Measurements from ENCODE around the gene DLGAP1. TPM values are rescaled to one million over a fixed set of nuclear protein-coding genes. Genes with fewer than 3 reads are reported as not detected.

The DLGAP1 gene
- total and polyA plus RNA-seq, 4 donors, result 0.06 to 1.2 (median 0.17) TPM; not detected in 1

GRCh38 chr18:3594760-3595368 is 860.2 kb downstream of the DLGAP1 start:
- Histone ChIP-seq H3K27me3 (ENCODE audit: control insufficient read depth in 4 of 4, insufficient read depth in 4 of 4, low read length in 3 of 4) (no peaks in the 10 kb centered on the region), H3K27ac (ENCODE audit: low read depth in 1 of 2, low read length in 2 of 2) (peak overlapping the region; percentile 98 to 100), H3K9ac (ENCODE audit: low read depth in 1 of 2, low read length in 2 of 2) (peak overlapping the region; percentile 81 to 100), H3K36me3 (ENCODE audit: control insufficient read depth in 4 of 4, insufficient read depth in 3 of 4, low read depth in 1 of 4, low read length in 3 of 4) (no peaks in the 10 kb centered on the region), H3K9me3 (ENCODE audit: control insufficient read depth in 4 of 4, low read length in 3 of 4) (no peaks in the 10 kb centered on the region), H3K4me1 (ENCODE audit: control insufficient read depth in 4 of 4, insufficient read depth in 4 of 4, low read length in 3 of 4) (peaks cover 9 to 43% (median 22%) of the 10 kb centered on the region in 4 donors), H3K4me3 (ENCODE audit: low read depth in 1 of 3, low read length in 3 of 3) (peak overlapping the region; percentile 45 to 81 (median 77))
- WGBS, result 18% methylated on average over 8 of the region's 8 CpGs
- TF ChIP-seq GABPA (IDR thresholded peaks at IDR 0.05 in 1 of 2, conservative IDR thresholded peaks at IDR 0.05 in 1 of 2) (no peak), TAF1 (conservative IDR thresholded peaks at IDR 0.05) (peak; percentile 28), FOXA1 (IDR thresholded peaks at IDR 0.05) (no peak), HNF4G (IDR thresholded peaks at IDR 0.05) (no peak)
- DNase-seq (ENCODE audit: low spot score), result peak; percentile 62

- Histone ChIP-seq H3K27me3 (ENCODE audit: control insufficient read depth in 4 of 4, insufficient read depth in 4 of 4, low read length in 3 of 4) (no peaks in the 10 kb centered on the region), H3K36me3 (ENCODE audit: control insufficient read depth in 4 of 4, insufficient read depth in 3 of 4, low read depth in 1 of 4, low read length in 3 of 4) (no peaks in the 10 kb centered on the region), H3K27ac (ENCODE audit: low read depth in 1 of 2, low read length in 2 of 2) (peak overlapping the region; percentile 98 to 100), H3K9ac (ENCODE audit: low read depth in 1 of 2, low read length in 2 of 2) (peak overlapping the region; percentile 81 to 100), H3K4me3 (ENCODE audit: low read depth in 1 of 3, low read length in 3 of 3) (peak overlapping the region; percentile 45 to 83 (median 77)), H3K9me3 (ENCODE audit: control insufficient read depth in 4 of 4, low read length in 3 of 4) (no peaks in the 10 kb centered on the region), H3K4me1 (ENCODE audit: control insufficient read depth in 4 of 4, insufficient read depth in 4 of 4, low read length in 3 of 4) (peaks cover 9 to 43% (median 22%) of the 10 kb centered on the region in 4 donors)
- under 1% methylated on average over 17 of the region's 17 CpGs for WGBS
- DNase-seq (ENCODE audit: low spot score), result peak; percentile 94
- no peak for TF ChIP-seq HNF4G (IDR thresholded peaks at IDR 0.05)
- peak; percentile 45 for TF ChIP-seq ATF3 (IDR thresholded peaks at IDR 0.05)
- peak; percentile 46 for TF ChIP-seq ZBTB33 (IDR thresholded peaks at IDR 0.05)
- TF ChIP-seq GABPA (IDR thresholded peaks at IDR 0.05 in 1 of 2, conservative IDR thresholded peaks at IDR 0.05 in 1 of 2), result no peak
- peak; percentile 53 for TF ChIP-seq NR2F2 (IDR thresholded peaks at IDR 0.05)
- no peak for TF ChIP-seq FOXA2 (IDR thresholded peaks at IDR 0.05)
- peak; percentile 80 for TF ChIP-seq JUND (IDR thresholded peaks at IDR 0.05)
- TF ChIP-seq CTCF (IDR thresholded peaks at IDR 0.05; ENCODE audit: low read depth, low read length, missing input control), result peak; percentile 91
- peak in 1 of 2 donors; percentile 78 for TF ChIP-seq RXRA (IDR thresholded peaks at IDR 0.05)
- TF ChIP-seq HNF4A (conservative IDR thresholded peaks at IDR 0.05), result peak; percentile 8 to 32
- TF ChIP-seq REST (IDR thresholded peaks at IDR 0.05), result peak; percentile 54
- peak; percentile 41 for TF ChIP-seq MAX (IDR thresholded peaks at IDR 0.05)
- no peak for TF ChIP-seq TAF1 (conservative IDR thresholded peaks at IDR 0.05)
- peak; percentile 85 for TF ChIP-seq SP1 (IDR thresholded peaks at IDR 0.05)
- no peak for TF ChIP-seq FOXA1 (IDR thresholded peaks at IDR 0.05)
- TF ChIP-seq YY1 (IDR thresholded peaks at IDR 0.05), result peak; percentile 73
- peak in 1 of 2 donors; percentile 14 for TF ChIP-seq EGR1 (IDR thresholded peaks at IDR 0.05; ENCODE audit: low read depth in 2 of 2)
- peak; percentile 62 to 76 for TF ChIP-seq RAD21 (IDR thresholded peaks at IDR 0.05)
Measured at GRCh38 chr18:3593904-3594759, 861.0 kb downstream of the DLGAP1 start.

Data from liver (tissue), 9 donors.